Measurements from ENCODE around the gene COL28A1.

The COL28A1 gene

GRCh38 chr7:7323352-7323751 lies 212.3 kb downstream of the COL28A1 start:
- Histone ChIP-seq H3K27me3 (ENCODE audit: insufficient read depth, low read length) (no peaks in the 10 kb centered on the region), H3K4me3 (ENCODE audit: low read length) (no peak overlapping the region), H3K36me3 (ENCODE audit: insufficient read depth, low read length) (no peaks in the 10 kb centered on the region), H2AFZ (ENCODE audit: low read depth, low read length) (no peak overlapping the region), H3K9me3 (ENCODE audit: low read length) (no peaks in the 10 kb centered on the region), H3K4me1 (ENCODE audit: insufficient read depth, low read length) (peaks cover 15% of the 10 kb centered on the region)

- Histone ChIP-seq H3K36me3 (ENCODE audit: insufficient read depth, low read length) (no peaks in the 10 kb centered on the region), H3K4me3 (ENCODE audit: low read length) (no peak overlapping the region), H3K9me3 (ENCODE audit: low read length) (no peaks in the 10 kb centered on the region), H3K4me1 (ENCODE audit: insufficient read depth, low read length) (peaks cover 15% of the 10 kb centered on the region), H2AFZ (ENCODE audit: low read depth, low read length) (no peak overlapping the region), H3K27me3 (ENCODE audit: insufficient read depth, low read length) (no peaks in the 10 kb centered on the region)
Measured at GRCh38 chr7:7321681-7322080, 214.0 kb downstream of the COL28A1 start.

GRCh38 chr7:7318601-7319000 lies 217.1 kb downstream of the COL28A1 start:
- Histone ChIP-seq H3K4me3 (ENCODE audit: low read length) (no peak overlapping the region), H3K4me1 (ENCODE audit: insufficient read depth, low read length) (peaks cover 15% of the 10 kb centered on the region), H3K36me3 (ENCODE audit: insufficient read depth, low read length) (no peaks in the 10 kb centered on the region), H3K27me3 (ENCODE audit: insufficient read depth, low read length) (no peaks in the 10 kb centered on the region), H3K9me3 (ENCODE audit: low read length) (no peaks in the 10 kb centered on the region), H2AFZ (ENCODE audit: low read depth, low read length) (no peak overlapping the region)

DNA sequence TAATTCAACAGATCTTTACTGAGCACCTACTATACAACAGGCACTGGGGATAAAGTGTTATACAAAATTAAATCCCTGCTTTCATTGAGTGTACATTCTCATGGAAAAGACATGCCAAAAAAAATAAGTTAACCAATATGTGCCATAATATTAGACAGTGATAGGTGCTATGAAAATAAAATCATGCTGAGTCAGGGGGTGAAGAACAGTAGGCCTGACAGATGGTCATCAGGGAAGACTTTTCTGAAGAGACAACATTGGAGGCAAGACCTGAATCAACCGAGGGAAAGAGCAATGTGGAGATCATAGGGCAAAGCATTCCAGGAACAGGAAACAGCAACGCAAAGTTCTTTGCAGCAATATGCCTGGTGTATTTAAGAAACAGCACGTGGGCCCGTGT lies 217.8 kb downstream of the COL28A1 start:
- Histone ChIP-seq H3K4me1 (ENCODE audit: insufficient read depth, low read length) (peaks cover 15% of the 10 kb centered on the region), H3K9me3 (ENCODE audit: low read length) (no peaks in the 10 kb centered on the region), H3K4me3 (ENCODE audit: low read length) (no peak overlapping the region), H2AFZ (ENCODE audit: low read depth, low read length) (no peak overlapping the region), H3K36me3 (ENCODE audit: insufficient read depth, low read length) (no peaks in the 10 kb centered on the region), H3K27me3 (ENCODE audit: insufficient read depth, low read length) (no peaks in the 10 kb centered on the region)

DNA sequence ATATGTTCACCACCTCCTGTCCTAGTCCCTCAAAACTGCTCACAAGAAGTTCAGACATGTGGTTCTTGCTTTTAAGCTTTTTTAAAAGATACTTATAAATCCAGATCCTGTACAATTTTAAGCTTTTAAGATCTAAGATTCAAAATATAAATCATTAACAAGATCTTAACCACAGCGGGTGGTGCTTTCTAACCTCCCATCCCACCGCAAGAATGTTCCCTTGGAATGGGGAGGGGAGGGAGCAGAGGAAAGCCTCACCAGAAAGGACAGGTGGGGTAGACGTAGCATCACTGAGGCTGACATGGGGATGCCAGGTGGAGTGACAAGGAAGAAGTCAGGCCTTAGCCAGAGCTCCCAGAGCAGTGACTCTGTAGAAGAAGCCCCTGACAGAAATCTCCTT lies 219.8 kb downstream of the COL28A1 start:
- H2AFZ ChIP-seq (ENCODE audit: low read depth, low read length): no peak overlapping the region
- no peaks in the 10 kb centered on the region for H3K36me3 ChIP-seq (ENCODE audit: insufficient read depth, low read length)
- H3K4me1 ChIP-seq (ENCODE audit: insufficient read depth, low read length): no peaks in the 10 kb centered on the region
- no peak overlapping the region for H3K4me3 ChIP-seq (ENCODE audit: low read length)
- H3K9me3 ChIP-seq (ENCODE audit: low read length): no peaks in the 10 kb centered on the region
- no peaks in the 10 kb centered on the region for H3K27me3 ChIP-seq (ENCODE audit: insufficient read depth, low read length)

DNA sequence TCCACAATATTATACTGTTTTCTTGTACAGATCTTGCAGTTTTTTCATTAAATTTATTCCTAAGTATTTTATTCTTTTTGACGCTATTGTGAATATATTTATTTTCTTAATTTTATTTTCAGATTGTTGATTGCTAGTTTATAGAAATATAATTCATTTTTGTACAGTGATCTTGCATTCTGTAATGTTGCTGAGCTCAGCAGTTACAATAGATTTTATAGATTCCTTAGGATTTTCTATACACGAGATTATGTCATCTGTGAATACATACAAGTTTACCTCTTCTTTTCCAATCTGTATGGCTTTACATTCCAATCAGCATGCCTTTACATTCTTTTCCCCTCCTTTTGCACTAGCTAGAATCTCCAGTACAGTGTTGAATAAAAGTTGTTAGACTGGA lies 223.3 kb downstream of the COL28A1 start:
- Histone ChIP-seq H3K4me1 (ENCODE audit: insufficient read depth, low read length) (no peaks in the 10 kb centered on the region), H3K36me3 (ENCODE audit: insufficient read depth, low read length) (no peaks in the 10 kb centered on the region), H3K9me3 (ENCODE audit: low read length) (no peaks in the 10 kb centered on the region), H2AFZ (ENCODE audit: low read depth, low read length) (no peak overlapping the region), H3K27me3 (ENCODE audit: insufficient read depth, low read length) (no peaks in the 10 kb centered on the region), H3K4me3 (ENCODE audit: low read length) (no peak overlapping the region)

DNA sequence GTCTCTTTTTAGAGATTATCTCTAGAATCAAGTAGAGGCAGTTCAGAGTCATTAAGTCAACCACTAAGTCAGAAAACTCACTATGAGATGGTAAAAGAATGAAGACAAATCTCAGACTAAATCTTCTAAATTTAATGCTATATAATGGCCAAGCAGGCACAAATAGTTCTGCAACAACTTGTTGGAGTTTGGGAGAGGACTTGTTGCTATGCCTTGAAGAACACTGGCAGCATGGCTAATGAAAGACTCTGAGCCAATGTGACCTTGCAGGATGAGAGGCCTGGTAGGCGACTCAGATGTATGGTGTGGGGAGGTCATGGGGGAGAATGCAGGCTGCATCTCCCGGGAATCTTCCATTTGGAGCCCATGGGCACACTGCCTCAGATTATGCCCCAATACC lies 224.7 kb downstream of the COL28A1 start:
- Histone ChIP-seq H3K4me3 (ENCODE audit: low read length) (no peak overlapping the region), H3K9me3 (ENCODE audit: low read length) (no peaks in the 10 kb centered on the region), H2AFZ (ENCODE audit: low read depth, low read length) (no peak overlapping the region), H3K27me3 (ENCODE audit: insufficient read depth, low read length) (no peaks in the 10 kb centered on the region), H3K4me1 (ENCODE audit: insufficient read depth, low read length) (no peaks in the 10 kb centered on the region), H3K36me3 (ENCODE audit: insufficient read depth, low read length) (no peaks in the 10 kb centered on the region)

DNA sequence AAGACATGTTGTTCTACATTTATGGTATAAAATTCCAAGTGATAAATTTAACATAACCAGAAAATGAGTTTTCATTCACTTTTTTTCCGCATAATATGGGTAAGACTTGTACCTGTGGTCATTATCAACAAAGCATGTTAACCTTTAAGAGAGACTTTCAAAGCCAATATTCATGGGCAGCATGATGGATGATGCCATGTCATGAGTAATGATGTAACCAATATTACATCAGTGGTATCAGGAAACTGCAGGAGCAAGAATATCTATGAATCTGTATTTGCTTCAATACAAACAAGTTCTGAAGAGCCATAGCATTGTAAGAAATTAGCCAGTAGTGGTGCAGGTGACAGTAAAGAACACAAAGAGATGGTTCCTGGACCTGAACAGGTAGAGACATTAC lies 226.5 kb downstream of the COL28A1 start:
- H3K36me3 ChIP-seq (ENCODE audit: insufficient read depth, low read length): no peaks in the 10 kb centered on the region
- no peak overlapping the region for H2AFZ ChIP-seq (ENCODE audit: low read depth, low read length)
- H3K27me3 ChIP-seq (ENCODE audit: insufficient read depth, low read length): no peaks in the 10 kb centered on the region
- no peak overlapping the region for H3K4me3 ChIP-seq (ENCODE audit: low read length)
- H3K4me1 ChIP-seq (ENCODE audit: insufficient read depth, low read length): no peaks in the 10 kb centered on the region
- H3K9me3 ChIP-seq (ENCODE audit: low read length): no peaks in the 10 kb centered on the region

Data from neuron (in vitro differentiated cells).